Mesodermal cell (in vitro differentiated cells): ENCODE measurements around the gene KCTD12.

Experiments used
- H3K27ac ChIP-seq: 2 replicates; pipeline ENCODE4 v1.7.0; 2013; ENCODE audit warnings: mild to moderate bottlenecking, low read depth, low read length, moderate library complexity; ENCODE audit not compliant: severe bottlenecking
- H3K36me3 ChIP-seq: 2 replicates; pipeline ENCODE4 v1.7.1; 2013; ENCODE audit warnings: mild to moderate bottlenecking, low read length, moderate library complexity; ENCODE audit not compliant: control insufficient read depth, insufficient read depth
- H3K4me1 ChIP-seq: one replicate; pipeline ENCODE4 v1.7.1; 2013; ENCODE audit warnings: mild to moderate bottlenecking, low read length; ENCODE audit not compliant: insufficient read depth, control insufficient read depth, poor library complexity, severe bottlenecking
- H3K4me3 ChIP-seq: 2 replicates; pipeline ENCODE4 v1.7.0; 2013; ENCODE audit warnings: low read length, control low read depth, mild to moderate bottlenecking; ENCODE audit not compliant: insufficient read depth, poor library complexity, severe bottlenecking; ENCODE audit errors: extremely low read depth
- H3K9me3 ChIP-seq: 2 replicates; pipeline ENCODE4 v1.7.1; 2013; ENCODE audit warnings: mild to moderate bottlenecking, low read length, moderate library complexity; ENCODE audit not compliant: control insufficient read depth
- WGBS, 2 experiments: methylation state at CpG; one replicate each; pipeline ENCODE4 v1.1.5; 2013; ENCODE audit warnings: missing lambda C conversion rate in 2 of 2; ENCODE audit not compliant: insufficient coverage in 2 of 2; 5-methylcytosine and 5-hydroxymethylcytosine counted together

KCTD12 gene

GRCh38 chr13:76845367-76845766 lies 40.8 kb downstream of the KCTD12 start:
- Histone ChIP-seq H3K9me3 (no peaks in the 10 kb centered on the region), H3K27ac (no peak overlapping the region), H3K36me3 (no peaks in the 10 kb centered on the region), H3K4me1 (no peaks in the 10 kb centered on the region), H3K4me3 (no peak overlapping the region)
- no CpG with 5 or more reads among the region's 3 CpGs for WGBS, 2 experiments

- Histone ChIP-seq H3K4me3 (no peak overlapping the region), H3K27ac (no peak overlapping the region), H3K4me1 (no peaks in the 10 kb centered on the region), H3K9me3 (no peaks in the 10 kb centered on the region), H3K36me3 (no peaks in the 10 kb centered on the region)
- WGBS, 2 experiments: no CpG with 5 or more reads among the region's 1 CpG
These were observed 48.4 kb downstream of the KCTD12 start for GRCh38 chr13:76837801-76838200.

DNA sequence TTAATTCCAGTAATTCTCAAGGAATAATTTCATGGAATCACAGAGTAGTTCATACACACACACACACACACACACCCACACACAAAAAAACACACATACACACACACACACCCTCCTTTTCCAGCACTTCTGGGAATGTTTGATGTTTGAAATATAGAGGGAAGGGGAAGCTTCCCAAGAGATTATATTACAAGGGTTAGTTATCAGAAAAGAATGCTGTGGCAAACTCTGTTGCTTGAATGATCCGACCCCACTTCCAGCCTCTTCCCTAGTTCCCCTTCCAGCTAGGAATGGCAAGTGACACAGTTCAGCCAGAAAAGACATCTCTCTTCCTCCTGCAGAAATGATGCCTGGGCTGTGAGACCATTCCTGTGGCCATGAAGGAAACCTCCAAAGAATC lies 49.9 kb downstream of the KCTD12 start:
- WGBS, 2 experiments: no CpG with 5 or more reads among the region's 1 CpG
- Histone ChIP-seq H3K36me3 (no peaks in the 10 kb centered on the region), H3K9me3 (no peaks in the 10 kb centered on the region), H3K4me3 (no peak overlapping the region), H3K27ac (no peak overlapping the region), H3K4me1 (no peaks in the 10 kb centered on the region)

GRCh38 chr13:76833441-76833954 lies 52.7 kb downstream of the KCTD12 start:
- Histone ChIP-seq H3K27ac (no peak overlapping the region), H3K9me3 (no peaks in the 10 kb centered on the region), H3K4me1 (no peaks in the 10 kb centered on the region), H3K36me3 (no peaks in the 10 kb centered on the region), H3K4me3 (no peak overlapping the region)
- 85 to 98% methylated on average over 5 to 6 of the region's 8 CpGs for WGBS, 2 experiments

- Histone ChIP-seq H3K9me3 (no peaks in the 10 kb centered on the region), H3K4me1 (no peaks in the 10 kb centered on the region), H3K27ac (no peak overlapping the region), H3K4me3 (no peak overlapping the region), H3K36me3 (no peaks in the 10 kb centered on the region)
- 83 to 88% methylated on average over 1 to 3 of the region's 7 CpGs for WGBS, 2 experiments
These were observed 53.8 kb downstream of the KCTD12 start for GRCh38 chr13:76832258-76832988.

DNA sequence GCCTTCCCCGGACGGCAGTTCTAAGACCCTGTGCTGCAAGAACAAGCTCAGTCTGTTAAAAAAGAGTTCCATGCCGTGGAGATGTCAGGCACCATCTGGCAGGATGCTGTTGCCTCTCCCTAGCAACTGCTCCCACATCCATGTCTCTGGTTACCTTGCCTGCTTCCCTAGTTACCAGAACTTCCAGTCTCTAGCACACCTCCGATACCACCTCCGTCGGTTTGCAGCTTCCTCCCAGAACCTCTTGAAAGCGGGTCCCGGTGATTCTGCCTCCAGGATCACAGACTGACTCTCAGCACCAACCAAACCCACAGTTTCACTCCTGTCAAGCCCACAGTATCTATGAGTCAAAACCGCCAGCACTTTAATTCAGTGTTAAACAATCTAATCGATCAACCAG lies 55.4 kb downstream of the KCTD12 start:
- Histone ChIP-seq H3K27ac (no peak overlapping the region), H3K36me3 (no peaks in the 10 kb centered on the region), H3K9me3 (no peaks in the 10 kb centered on the region), H3K4me3 (no peak overlapping the region), H3K4me1 (no peaks in the 10 kb centered on the region)
- WGBS, 2 experiments: 93 to 96% methylated on average over 7 to 10 of the region's 10 CpGs
